Iris pigment epithelial cell (primary cell): ENCODE data around the gene TMEM209.
"Not testable (repeated sequence)": the region's sequence is repeated elsewhere in the genome, so short reads cannot be mapped to it uniquely, and the experiment has no call there.

Experiments used
- DNase-seq: peaks from one replicate; pipeline ENCODE4 v3.0.0-alpha.2; 2011; ENCODE audit warnings: low read depth

TMEM209 gene

DNA sequence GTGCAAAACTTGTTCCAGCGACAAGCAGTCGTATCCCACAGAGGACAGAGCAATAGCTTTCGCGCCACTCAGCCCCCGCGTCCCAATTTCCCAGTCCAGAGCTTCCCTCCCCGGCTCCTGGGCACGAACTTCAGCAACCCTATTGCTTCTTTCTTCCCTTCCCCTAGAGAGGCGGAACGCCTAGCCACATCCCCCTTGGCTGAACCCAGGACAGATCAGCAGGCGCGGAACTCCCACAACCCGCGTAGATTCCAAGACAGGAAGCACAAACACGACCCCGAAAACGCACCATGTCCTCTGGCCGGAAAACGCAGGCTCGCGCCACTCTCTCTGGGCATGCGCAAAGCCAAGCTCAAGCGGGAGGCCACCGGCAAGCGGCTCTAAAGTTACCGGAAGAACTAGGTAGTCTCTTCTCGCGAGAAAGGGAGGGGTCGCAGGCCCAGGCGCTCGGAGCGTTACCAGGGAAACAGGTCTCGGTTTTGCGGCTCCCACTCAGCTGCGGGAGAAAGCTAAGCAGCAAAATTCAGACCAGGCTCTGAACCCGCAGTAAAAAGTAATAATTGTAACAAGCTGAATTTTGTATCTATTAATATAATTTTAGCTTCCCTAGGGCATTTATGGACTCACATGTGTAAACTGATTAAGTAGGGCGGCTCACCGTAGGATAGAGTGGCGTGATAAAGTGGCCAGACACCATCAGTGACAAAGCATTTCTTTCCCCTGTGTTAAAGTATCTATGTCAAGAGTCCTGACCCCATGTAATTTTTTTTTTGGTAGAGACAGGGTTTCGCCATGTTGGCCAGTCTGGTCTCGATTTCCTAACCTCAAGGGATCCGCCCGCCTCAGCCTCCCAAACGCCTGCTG lies at the start of gene TMEM209:
Gene TMEM209 (minus strand): TSS at position 323 of the 864 bp plus-strand sequence. CDS start 31 bp downstream, at position 292.
- DNase-seq = peak; percentile 95

DNA sequence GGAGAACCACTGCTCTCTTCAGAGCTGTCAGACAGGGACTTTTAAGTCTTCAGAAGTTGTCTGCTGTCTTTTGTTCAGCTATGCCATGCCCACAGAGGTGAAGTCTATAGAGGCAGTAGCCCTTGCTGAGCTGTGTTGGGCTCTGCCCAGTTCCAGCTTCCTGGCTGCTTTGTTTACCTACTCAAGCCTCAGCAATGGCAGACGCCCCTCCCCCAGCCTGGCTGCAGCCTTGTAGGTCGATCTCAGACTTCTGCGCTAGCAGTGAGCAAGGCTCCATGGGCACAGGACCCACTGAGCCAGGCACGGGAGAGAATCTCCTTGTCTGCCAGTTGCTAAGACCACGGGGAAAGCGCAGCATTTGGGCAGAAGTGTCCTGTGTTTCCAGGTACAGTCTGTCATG lies 49.3 kb upstream of the TMEM209 start:
- no peak for DNase-seq

DNA sequence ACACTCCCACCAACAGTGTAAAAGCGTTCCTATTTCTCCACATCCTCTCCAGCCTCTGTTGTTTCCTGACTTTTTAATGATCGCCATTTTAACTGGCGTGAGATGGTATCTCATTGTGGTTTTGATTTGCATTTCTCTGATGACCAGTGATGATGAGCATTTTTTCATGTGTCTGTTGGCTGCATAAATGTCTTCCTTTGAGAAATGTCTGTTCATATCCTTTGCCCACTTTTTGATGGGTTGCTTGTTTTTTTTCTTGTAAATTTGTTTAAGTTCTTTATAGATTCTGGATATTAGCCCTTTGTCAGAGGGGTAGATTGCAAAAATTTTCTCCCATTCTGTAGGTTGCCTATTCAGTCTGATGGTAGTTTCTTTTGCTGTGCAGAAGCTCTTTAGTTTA lies 44.4 kb upstream of the TMEM209 start:
- not testable (repeated sequence) for DNase-seq

DNA sequence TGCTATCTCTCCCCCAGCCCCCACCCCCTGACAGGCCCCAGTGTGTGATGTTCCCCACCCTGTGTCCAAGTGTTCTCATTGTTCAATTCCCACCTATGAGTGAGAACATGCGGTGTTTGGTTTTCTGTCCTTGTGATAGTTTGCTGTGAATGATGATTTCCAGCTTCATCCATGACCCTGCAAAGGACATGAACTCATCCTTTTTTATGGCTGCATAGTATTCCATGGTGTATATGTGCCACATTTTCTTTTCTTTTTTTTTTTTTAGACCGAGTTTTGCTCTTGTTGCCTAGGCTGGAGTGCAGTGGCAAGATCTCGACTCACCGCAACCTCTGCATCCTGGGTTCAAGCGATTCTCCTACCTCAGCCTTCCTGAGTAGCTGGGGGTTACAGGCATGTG lies 43.6 kb upstream of the TMEM209 start:
- DNase-seq = not testable (repeated sequence)

DNA sequence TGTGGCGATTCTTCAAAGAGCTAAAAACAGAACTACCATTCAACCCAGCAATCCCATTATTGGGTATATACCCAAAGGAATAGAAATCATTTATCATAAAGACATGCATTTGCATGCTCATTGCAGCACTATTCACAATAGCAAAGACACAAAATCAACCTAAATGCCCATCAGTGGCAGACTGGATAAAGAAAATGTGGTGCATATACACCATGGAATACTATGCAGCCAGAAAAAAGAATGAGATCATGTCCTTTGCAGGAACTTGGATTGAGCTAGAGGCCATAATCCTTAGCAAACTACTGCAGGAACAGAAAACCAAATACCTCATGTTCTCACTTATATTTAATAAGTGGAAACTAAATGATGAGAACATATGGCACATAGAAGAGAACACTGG lies 41.3 kb upstream of the TMEM209 start:
- not testable (repeated sequence) for DNase-seq

DNA sequence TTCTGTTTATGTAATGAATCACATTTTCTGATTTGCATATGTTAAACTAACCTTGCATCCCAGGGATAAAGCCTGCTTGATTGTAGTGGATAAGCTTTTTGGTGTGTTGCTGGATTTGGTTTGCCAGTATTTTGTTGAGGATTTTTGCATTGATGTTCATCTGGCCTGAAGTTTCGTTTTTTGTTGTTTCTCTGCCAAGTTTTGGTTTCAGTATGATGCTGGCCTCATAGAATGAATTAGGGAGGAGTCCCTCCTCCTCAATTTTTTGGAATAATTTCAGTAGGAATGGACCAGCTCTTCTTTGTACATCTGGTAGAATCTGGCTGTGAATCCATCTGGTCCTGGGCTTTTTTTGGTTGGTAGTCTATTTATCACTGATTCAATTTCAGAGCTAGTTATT lies 38.3 kb upstream of the TMEM209 start:
- peak; percentile 10 for DNase-seq

DNA sequence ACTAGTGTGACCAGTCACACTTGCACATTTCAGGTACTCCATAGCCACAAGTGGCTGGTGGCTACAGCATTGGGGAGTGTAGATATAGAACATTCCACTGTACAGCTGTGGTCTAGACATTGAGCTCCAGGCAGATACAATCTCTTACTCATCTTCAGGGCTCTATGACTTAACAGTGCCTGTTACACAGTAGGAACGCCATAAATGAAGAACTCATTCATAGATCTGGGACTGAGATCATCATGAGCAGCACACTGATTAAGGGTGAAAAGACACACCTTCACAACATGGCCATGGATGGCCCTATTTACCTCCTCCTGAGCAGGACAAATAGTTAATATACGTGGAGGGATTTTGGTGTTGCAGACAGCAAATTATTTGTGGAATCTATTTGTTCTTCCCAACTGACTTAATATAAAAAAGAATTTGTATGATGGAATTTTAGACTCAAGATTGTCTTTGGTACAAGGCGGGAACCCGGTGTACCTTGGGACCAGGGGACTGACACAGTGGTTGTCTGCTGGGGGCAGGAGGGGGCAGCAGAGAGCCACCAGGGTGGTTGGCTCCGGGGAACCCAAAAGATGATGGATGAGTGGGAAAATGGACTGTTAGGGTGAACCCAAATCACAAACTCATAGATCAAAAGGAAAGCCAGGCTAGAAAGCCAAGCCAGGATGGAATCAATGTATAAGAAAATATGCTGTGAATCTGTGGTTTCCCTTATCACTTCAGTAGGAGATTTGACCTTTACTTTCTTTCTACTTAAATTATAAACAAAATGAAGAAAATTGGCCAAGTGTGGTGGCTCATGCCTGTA lies 37.2 kb upstream of the TMEM209 start:
- peak; percentile 87 for DNase-seq

DNA sequence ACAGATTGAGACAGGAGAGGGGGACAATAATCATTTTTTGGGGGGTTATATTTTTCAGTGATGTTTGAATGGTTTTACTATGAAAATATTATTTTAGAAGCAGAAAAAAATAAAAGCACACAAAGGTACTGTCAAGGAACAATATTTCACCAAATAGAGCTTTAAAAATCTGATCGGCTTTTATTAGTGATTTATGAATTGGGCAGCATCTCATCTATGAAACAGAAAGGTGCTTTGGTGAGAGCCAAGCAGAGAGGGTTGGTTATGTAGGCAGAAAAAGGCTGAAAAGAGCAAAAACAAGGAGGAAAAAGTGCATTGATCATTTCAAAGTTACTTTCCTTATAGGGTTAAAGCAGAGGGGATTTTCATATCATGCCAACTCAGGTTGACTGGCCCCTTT lies 35.0 kb upstream of the TMEM209 start:
- no peak for DNase-seq

DNA sequence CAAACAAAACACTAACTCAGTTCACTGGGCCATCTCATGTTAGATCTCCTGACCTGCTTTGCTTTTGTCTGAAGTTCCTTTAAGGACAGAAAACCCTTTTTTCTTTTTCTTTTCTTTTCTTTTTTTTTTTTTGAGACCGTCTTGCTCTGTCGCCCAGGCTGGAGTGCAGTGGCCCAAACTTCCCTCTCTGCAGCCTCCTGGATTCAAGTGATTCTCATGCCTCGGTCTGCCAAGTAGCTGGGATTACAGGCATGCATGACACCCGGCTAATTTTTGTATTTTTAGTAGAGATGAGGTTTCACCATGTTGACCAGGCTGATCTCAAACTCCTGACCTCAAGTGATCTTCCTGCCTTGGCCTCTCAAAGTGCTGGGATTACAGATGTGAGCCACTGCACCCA lies 31.2 kb upstream of the TMEM209 start:
- not testable (repeated sequence) for DNase-seq

DNA sequence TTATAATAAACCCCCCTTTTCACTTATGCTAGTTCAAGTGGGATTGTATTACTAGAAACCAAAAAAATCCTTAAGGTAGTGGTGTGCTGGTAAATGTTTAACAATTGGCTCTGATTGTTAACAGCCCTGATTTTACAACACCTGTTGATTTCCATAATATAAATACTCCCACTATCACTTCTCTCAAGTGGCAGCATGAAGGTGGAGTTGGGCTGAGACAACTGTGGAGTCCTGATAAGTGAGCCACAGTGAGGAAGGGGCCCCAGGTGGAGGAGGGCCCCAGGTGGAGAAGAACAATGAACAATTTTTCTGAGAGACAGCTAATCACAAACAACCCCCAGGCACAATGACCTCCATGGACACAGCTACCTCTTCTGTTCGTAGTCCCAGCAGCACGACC lies 28.9 kb upstream of the TMEM209 start:
- no peak for DNase-seq

DNA sequence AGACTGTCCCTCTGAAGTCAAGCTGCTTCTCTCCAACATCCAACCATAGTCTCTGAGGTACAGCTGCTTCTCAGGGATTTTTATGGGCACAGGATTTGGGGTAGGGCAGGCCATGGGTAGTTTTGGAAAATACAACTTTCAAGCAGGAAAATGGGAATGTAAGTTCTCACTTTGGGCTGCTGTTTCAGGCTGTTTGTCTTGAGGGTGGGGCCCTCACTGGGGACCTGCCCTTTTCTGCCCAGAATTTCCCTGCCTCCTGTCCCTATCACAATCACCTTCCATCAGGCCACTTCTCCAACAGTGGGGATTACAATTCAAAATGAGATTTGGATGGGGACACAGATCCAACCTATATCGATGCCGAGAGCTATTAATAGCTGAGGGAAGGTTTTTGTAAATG lies 27.0 kb upstream of the TMEM209 start:
- no peak for DNase-seq

DNA sequence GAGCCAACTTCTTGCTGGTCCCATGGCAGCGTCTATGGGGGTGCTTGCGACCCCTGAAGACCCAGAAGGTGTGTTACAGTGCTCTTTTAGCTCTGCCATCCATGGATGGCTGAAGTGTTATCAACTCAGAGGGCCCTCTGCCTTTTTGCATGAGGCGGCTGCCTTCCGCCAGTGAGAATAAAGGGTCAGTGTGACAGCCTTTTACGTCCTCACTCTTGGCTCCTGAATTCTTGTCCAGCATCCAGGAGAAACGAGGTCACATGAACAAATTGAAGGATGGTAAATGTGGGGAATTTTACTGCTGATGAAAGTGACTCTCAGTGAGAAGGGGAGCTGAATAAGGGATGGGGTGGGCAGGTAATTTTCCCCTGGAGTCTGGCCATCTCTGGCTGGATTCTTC lies 26.6 kb upstream of the TMEM209 start:
- DNase-seq = no peak

DNA sequence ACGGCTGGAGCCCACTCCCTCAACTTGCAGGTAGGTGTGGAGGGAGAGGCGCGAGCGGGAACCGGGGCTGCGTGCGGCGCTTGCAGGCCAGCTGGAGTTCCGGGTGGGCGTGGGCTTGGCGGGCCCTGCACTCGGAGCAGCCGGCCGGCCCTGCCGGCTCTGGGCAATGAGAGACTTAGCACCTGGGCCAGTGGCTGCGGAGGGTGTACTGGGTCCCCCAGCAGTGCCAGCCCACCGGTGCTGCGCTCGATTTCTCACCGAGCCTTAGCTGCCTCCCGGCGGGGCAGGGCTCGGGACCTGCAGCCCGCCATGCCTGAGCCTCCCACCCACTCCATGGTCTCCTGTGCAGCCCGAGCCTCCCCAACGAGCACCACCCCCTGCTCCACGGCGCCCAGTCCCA lies 24.8 kb upstream of the TMEM209 start:
- not testable (repeated sequence) for DNase-seq

DNA sequence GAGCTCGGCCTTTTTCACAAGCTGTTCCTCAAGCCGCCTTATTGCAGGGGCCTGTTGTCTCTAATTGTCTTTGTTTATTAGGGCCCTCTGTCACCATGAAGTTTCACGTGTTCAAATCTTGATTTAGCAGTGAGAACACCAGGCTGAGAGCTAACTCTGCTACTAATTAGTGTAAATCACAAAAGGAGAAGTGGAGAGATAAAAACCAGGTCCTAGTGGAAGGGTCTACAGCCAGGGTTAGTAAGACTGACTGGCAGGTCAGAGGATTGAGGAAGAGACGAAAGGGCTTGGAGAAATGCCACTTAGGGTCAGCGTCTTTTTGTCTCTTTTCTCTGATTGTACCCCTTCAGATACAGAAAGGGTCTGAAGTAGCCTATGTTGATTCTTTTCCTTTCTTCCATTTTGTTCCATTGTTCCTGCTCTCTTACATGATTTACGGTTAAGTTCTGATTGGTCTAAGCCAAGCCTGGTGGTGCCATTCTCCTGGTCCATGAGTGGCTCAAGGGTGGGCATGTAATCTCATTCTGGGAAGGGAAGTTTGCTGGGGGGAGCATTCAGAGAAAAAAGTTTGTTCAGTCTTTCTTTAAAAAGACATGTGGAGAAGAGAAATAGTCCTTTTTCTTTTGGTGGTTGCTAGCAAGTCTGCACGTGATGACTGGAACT lies 23.8 kb upstream of the TMEM209 start:
- no peak for DNase-seq

DNA sequence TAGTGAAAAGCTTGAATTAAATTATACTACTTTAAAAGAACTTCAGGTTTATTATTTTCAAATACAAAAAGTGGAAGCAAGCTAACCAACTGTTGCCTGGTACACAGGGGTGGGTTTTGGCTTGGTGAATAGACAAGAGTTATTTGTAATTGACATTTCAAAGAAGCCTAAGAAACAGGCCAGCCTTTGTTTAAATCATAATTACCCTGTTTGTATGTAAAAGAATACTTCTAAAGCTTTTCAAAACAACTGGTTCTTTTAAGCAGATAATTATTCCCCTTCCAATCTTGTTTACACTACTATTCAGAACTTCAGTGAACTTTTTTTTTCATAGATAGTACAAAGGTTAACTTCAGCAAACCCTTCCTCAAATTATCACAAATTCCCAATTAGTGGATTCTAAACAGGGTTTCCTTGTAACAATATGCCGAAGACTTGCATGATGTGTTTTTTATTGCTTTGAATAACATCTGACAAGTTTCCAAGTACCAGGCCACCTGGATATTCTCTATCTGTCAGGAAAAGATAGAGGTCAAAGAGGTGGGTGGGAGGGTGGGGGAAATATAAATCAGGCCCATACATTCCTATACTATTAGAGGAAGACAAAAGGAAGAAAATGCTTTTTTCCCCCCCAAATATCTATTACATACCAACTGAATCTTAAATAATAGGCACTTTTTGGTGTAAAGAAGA lies 22.8 kb upstream of the TMEM209 start:
- no peak for DNase-seq

DNA sequence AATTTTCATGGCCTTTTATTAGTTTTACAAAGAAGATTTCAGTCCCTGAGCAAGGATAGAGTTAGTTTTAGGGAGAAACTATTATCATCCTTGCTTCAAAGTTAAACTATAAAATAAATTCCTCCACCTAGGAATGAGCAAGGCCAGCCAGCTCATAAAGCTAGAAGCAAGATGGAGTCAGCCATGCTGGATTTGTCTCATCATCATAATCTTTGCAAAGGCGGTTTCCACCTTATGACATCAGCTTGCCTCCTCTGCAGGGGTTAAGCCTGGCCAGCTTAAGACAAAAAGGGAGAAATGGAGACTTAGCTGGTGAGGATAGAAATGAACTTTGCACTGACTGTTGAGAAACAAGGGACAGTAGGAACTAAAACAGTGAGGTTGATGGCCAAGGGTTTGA lies 21.1 kb upstream of the TMEM209 start:
- no peak for DNase-seq

DNA sequence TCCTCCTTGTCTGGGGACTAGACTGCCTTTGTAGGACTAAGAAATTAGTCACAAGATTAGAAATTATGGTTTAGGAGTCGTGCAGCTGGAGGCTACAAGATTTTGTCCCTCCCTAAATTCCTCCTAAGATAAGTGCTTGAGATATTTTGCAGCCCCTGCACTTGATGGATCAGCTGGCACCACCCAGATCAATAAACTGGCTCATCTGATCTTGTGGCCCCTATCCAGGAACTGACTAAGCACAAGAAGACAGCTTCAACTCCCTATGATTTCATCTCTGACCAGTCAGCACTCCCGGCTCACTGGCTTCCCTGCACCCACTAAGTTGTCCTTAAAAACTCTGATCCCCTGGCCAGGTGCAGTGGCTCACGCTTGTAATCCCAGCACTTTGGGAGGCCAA lies 19.7 kb upstream of the TMEM209 start:
- peak; percentile 39 for DNase-seq

DNA sequence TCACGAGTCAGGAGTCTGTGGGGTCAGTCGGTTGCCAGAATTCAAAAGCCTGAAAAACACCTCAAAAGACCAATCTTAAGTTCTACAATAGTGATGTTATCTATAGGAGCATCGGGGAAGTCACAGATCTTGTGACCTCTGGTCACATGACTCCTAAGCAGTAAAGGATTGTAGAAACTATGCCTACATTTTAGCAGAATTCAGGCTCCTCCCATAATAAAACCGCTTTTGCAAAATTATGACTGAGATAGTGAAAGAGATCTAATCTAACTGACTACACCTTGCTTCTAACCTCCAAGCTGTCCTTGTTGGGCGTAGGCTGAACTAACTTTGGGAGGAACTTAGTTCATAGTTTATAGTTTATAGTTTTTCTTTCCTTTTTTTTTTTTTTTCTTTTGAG lies 19.0 kb upstream of the TMEM209 start:
- DNase-seq = no peak

DNA sequence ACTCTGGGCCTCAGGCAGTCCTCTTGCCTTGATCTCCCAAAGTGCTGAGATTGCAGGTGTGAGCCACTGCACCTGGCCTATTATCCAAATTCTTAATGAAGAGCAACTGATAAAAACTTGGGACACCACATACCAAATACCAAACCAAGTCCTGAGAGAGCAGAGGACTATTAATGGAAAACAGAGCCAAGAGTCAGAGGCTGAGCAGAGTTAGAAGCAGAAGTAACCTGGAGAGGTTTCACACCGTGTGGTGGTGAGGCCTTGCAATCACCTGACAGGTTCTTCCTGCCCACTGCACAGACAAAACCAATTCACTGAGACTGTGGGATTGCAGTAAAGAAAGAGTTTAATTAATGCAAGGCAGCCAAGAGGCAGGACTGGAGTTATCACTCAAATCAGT lies 18.4 kb upstream of the TMEM209 start:
- no peak for DNase-seq

DNA sequence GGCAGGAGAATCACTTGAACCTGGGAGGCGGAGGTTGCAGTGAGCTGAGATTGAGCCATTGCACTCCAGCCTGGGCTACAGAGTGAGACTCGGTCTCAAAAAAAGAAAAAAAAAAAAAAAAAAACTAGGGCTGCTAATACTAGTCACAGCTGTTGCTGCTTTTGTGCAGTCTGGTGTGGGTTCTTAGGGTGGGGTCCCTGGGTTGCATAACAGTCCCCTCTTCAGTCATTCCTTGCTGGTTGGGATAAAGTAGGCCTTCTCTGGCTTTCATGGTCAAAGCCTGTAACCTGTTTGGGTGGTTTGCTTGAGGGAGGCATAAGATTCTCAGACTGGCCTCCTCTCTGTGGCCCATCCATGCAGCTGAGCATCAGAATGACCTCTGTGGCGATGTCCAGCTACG lies 16.5 kb upstream of the TMEM209 start:
- no peak for DNase-seq

DNA sequence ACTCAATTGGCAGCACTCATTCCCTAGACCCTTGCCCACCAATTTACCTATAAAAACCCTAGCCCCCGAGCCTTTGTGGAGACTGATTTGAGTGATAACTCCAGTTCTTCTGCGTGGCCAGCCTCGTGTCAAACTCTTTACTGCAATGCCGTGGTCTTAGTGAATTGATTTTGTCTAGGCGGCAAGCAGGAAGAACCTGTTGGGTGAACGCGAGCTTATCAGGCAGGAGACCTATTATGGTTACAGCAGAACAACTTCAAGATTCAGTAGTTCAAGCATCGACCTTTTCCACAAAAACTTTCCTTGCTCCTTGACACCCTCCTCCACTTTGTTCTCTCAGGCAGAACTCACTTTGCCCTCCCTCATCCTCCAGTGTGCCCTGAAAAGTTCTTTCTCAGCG lies 14.7 kb upstream of the TMEM209 start:
- no peak for DNase-seq
